Uterus (tissue), 2 donors: ENCODE data around the gene ZNF146.

Experiments used
- POLR2A ChIP-seq, 2 donors: fragments of 450-650 bp; IDR thresholded peaks; one replicate each; pipeline ENCODE4 v1.6.1; 2016; ENCODE audit warnings: antibody characterized with exemption in 2 of 2, mild to moderate bottlenecking in 1 of 2, moderate library complexity in 1 of 2
- TF ChIP-seq, protein P1 (sequence below), 4 experiments: fragments of 200-600 bp in 2 of 4; fragments of 450-650 bp in 2 of 4; sonication (generic) in 2 of 4; IDR thresholded peaks; one replicate each; pipeline ENCODE4 v1.5.1; 2016 to 2019; ENCODE audit warnings: antibody characterized with exemption in 4 of 4, mild to moderate bottlenecking in 2 of 4, moderate library complexity in 1 of 4

DNA sequence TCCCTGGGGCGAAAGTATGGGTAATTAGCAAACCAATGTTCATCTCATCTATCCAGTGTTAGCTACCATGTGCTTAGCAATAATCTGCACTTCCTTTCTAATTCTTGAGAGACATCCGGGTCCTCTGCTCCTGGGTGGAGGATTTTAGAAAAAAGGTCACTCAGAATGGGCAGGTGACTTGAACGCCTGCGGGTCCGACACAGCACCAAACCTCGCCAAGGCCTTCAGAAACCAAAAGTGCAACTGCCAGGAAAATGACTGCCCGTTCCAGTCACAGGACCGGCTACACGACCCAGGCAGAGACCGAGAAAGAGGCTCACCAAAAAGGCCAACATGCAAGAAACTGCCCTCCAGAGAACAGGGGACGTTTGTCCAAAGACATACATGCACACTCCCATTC is 39.9 kb downstream of the ZNF146 start:
- TF ChIP-seq, protein P1, sequence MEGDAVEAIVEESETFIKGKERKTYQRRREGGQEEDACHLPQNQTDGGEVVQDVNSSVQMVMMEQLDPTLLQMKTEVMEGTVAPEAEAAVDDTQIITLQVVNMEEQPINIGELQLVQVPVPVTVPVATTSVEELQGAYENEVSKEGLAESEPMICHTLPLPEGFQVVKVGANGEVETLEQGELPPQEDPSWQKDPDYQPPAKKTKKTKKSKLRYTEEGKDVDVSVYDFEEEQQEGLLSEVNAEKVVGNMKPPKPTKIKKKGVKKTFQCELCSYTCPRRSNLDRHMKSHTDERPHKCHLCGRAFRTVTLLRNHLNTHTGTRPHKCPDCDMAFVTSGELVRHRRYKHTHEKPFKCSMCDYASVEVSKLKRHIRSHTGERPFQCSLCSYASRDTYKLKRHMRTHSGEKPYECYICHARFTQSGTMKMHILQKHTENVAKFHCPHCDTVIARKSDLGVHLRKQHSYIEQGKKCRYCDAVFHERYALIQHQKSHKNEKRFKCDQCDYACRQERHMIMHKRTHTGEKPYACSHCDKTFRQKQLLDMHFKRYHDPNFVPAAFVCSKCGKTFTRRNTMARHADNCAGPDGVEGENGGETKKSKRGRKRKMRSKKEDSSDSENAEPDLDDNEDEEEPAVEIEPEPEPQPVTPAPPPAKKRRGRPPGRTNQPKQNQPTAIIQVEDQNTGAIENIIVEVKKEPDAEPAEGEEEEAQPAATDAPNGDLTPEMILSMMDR (IDR thresholded peaks at IDR 0.05) = no peak
- no peak for TF ChIP-seq POLR2A (IDR thresholded peaks at IDR 0.05)
